ENCODE data around the gene ACOXL.

GRCh38 chr2:111156529-111156928 is 424.2 kb downstream of the ACOXL start:
- TF ChIP-seq EZH2 (IDR thresholded peaks at IDR 0.05; ENCODE audit: borderline replicate concordance, control insufficient read depth, low read depth, low read length) (no peak), CTCF (IDR thresholded peaks at IDR 0.05 in 2 of 3, conservative IDR thresholded peaks at IDR 0.05 in 1 of 3; ENCODE audit: control insufficient read depth in 2 of 3, extremely low read depth in 1 of 3, insufficient read depth in 1 of 3, low read depth in 3 of 3, low read length in 3 of 3) (no peak)

All from GM12878 (cell line).